ENCODE data around the gene ACAD9. TPM values are rescaled to one million over a fixed set of nuclear protein-coding genes. Genes with fewer than 3 reads are reported as not detected.
A peak's percentile ranks its signal among the peaks of the same experiment; 100 is the strongest.
"Not testable (repeated sequence)": the region's sequence is repeated elsewhere in the genome, so short reads cannot be mapped to it uniquely, and the experiment has no call there.

ACAD9 gene
- total RNA-seq: 10 to 100 TPM; 59.8 to 60.3 TPM

DNA sequence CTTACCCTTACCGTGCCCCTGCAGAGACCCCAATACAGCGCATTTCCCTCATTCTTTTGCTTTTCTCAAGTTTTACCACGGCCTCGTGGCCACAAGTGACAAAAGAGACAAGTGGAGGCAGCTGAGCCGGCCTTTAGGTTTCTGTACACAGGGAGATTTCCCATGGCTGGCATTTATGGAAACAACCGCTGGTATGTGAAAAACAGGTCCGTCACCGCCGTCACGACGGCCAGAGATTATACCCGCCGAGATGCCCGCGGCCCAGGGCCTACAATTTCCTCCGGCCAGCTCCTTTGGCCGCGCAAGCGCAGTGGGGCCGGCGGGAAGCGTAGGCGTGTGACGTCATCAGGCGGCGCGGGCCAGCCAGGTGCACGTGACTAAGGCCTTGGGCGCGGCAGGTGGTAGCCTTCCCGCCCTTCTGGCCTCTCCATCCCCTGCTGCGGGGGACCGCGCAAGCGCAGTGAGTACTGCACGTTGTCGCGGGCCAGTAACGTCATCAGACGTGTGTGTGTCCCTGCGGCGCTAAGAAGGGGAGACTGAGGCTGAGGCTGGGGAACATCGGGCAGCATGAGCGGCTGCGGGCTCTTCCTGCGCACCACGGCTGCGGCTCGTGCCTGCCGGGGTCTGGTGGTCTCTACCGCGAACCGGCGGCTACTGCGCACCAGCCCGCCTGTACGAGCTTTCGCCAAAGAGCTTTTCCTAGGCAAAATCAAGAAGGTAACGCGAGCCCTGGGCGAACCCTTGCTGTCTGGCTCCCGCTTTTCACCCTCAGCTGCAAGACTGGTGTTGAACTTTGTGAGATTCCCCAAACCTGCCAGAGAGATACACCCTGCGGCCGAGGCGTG lies at the start of gene ACAD9:
TSS of gene ACAD9 (plus strand) at position 496 of the 845 bp plus-strand sequence. CDS start at position 568, 72 bp downstream.
- H3K27ac Mint-ChIP-seq: peak within 1 kb of the TSS; percentile 96
- no peaks in the 10 kb centered on the region for H3K9me3 Mint-ChIP-seq
- H3K4me3 Mint-ChIP-seq: peak within 1 kb of the TSS; percentile 91
- H3K4me1 Mint-ChIP-seq: peaks cover 44% of the 10 kb centered on the region
- peaks cover 60% of the 10 kb centered on the region for H3K36me3 Mint-ChIP-seq (ENCODE audit: low read depth)
- peak; percentile 95 for ATAC-seq (replicated peaks)
- H3K27me3 Mint-ChIP-seq: no peaks in the 10 kb centered on the region

DNA sequence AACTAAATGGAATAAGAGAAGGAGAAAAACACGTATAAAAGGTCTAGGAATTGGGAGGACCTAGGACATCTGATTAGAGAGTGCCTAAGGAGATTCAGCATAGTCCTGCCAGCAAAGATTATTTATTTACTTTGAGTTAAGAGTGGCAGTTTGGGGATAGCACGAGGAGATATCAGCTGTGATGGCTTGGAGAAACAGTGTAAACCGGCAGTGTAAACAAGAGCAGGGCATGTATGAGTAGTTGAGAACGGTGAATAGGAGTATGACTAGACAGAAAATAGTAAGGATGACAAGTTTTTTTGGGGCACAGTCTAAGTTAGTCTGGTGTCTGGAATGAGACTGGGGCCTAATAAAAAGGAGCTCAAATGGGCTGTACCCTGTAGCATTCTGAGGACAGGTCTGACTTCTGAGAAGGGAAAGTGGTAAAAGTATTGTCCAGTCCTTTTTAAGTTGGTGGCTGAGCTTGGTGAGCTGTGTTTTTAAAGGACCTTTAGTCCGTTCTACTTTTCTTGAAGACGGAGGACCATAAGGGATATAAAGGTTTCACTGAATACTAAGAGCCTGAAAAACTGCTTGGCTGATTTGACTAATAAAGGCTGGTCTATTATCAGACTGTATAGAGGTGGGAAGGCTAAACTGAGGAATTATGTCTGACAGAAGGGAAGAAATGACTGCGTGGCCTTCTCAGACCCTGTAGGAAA lies 49.3 kb upstream of the ACAD9 start:
- not testable (repeated sequence) for H3K4me3 Mint-ChIP-seq; ATAC-seq (replicated peaks); H3K27me3 Mint-ChIP-seq; H3K4me1 Mint-ChIP-seq; H3K27ac Mint-ChIP-seq; H3K9me3 Mint-ChIP-seq; H3K36me3 Mint-ChIP-seq (ENCODE audit: low read depth)

DNA sequence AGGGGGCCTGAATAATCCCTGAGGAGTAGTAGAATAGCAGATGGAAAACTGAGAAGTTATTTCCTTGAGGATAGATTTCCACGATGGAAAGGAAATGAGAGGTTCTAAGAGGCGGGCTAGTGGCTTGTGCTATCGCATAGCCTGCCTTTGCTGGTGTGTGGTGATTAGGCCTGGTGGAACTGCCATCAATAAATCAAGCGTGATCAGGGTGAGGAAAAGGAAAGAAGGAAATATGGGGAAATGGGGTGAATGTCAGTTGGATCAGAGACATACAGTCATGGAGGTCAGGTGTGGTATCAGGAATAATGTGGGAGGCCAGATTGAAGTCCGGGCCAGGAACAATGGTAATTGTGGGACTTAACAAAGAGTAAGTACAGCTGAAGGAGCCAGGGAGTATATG lies 48.7 kb upstream of the ACAD9 start:
- H3K36me3 Mint-ChIP-seq (ENCODE audit: low read depth); H3K4me1 Mint-ChIP-seq; H3K9me3 Mint-ChIP-seq; H3K4me3 Mint-ChIP-seq; H3K27ac Mint-ChIP-seq; ATAC-seq (replicated peaks); H3K27me3 Mint-ChIP-seq: not testable (repeated sequence)

DNA sequence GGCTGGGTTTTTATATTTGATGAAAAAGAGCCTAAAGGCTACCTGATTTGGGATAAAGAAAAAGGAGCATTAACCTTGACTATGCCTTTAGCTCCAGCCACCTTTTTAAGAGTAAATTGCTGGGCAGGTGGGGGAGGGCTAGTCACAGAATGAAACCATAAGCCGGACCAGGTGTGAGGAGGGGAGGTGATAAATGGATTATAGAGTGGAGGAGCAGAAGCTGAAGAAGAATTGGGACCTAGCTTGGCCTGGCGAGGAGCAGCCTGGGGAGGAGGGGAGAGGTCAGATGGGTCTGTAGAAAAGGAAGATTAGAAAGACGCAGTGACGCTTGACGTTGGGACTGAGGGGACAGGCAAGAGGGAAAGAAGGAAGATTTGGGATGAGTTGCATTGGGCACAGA lies 46.4 kb upstream of the ACAD9 start:
- not testable (repeated sequence) for H3K27me3 Mint-ChIP-seq; H3K4me3 Mint-ChIP-seq; H3K27ac Mint-ChIP-seq; ATAC-seq (replicated peaks); H3K4me1 Mint-ChIP-seq; H3K9me3 Mint-ChIP-seq; H3K36me3 Mint-ChIP-seq (ENCODE audit: low read depth)

DNA sequence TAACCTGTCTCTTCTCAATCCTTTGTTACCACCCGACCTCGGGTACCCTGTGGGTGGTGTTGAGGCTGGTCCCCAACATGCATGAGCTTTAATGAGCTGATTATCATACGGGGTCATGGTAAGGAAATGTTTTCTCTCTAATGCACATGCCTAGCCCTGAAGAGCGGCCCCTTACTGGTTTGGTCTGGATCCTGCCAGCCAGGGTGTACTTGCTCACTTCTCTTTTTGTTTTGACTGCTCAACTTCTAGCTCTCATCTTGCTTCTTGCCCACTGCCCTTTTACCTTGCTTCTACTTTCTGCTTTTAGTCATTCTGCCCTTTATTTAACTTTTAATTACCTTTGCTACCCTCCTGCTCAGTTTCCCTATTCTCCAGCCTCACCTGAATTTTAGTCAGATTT lies 44.3 kb upstream of the ACAD9 start:
- no peaks in the 10 kb centered on the region for H3K4me1 Mint-ChIP-seq
- H3K4me3 Mint-ChIP-seq: no peak overlapping the region
- no peaks in the 10 kb centered on the region for H3K27me3 Mint-ChIP-seq
- no peak overlapping the region for H3K27ac Mint-ChIP-seq
- no peaks in the 10 kb centered on the region for H3K9me3 Mint-ChIP-seq
- no peaks in the 10 kb centered on the region for H3K36me3 Mint-ChIP-seq (ENCODE audit: low read depth)
- ATAC-seq (replicated peaks): no peak

DNA sequence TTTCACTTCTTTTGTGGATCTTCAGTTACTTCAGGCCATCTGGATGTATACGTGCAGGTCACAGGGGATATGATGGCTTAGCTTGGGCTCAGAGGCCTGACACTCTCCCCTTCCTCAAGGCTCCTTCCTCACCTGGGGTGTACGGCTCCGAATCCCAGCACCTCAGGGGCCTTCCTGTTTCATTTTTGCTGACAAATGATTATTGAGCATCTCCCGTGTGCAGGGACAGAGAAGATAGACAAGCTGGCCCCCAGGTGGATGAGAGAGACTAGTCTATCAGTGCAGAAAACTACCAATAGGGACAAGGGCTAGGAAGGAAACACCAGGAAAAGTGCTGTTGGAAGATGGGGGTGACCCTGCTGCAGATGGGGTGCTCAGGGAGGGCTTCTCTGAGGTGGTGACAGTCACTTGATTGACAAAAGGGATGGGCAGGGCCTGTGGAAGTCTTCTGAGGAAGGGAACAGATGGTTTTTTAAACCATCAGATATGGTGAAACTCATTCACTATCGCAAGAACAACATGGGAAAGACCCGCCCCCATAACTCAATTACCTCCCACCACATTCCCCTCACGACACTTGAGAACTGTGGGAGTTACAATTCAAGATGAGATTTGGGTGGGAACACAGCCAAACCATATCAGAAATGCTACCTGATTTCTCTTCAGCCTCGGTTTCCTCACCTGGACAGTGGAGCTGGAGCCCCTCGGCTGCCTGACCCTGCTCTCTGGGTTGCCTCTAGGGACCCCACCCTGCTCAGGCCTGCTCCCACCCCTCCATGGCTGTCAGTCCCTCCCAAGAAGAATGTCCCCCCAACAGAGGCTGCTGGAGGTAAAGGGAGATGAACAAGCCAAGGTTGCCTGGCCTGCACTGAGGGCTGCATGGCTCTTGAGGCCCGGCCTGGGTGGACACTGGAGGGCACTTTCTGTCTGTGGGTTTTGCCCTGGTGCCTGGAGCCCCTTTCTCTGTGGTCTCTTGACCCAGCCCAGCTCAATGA lies 37.2 kb upstream of the ACAD9 start:
- H3K27me3 Mint-ChIP-seq: no peaks in the 10 kb centered on the region
- peak overlapping the region; percentile 16 for H3K27ac Mint-ChIP-seq
- ATAC-seq (replicated peaks): no peak
- no peaks in the 10 kb centered on the region for H3K36me3 Mint-ChIP-seq (ENCODE audit: low read depth)
- peaks cover 10% of the 10 kb centered on the region for H3K4me1 Mint-ChIP-seq
- H3K9me3 Mint-ChIP-seq: no peaks in the 10 kb centered on the region
- H3K4me3 Mint-ChIP-seq: no peak overlapping the region

DNA sequence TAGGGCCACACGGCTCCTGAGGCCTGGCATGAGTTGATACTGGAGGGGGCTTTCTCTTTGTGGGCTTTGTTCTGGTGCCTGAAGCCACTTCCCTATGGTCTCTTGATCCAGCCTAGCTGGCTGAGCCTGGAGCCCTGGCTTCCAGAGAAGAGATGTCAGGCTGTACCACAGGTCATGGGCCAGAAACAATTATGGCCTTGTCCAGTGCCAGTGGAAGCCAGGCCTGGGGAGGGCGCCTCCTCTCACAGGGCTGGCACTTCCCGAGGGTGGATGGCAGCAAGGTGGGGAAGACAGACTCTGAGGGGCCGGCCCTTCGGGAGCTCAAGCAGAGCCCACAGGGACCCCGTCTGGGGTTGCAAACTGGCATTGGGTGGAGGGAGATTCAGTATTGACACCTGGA lies 34.9 kb upstream of the ACAD9 start:
- H3K27me3 Mint-ChIP-seq: no peaks in the 10 kb centered on the region
- no peak overlapping the region for H3K27ac Mint-ChIP-seq
- H3K4me1 Mint-ChIP-seq: peaks cover 11% of the 10 kb centered on the region
- H3K9me3 Mint-ChIP-seq: no peaks in the 10 kb centered on the region
- H3K36me3 Mint-ChIP-seq (ENCODE audit: low read depth): no peaks in the 10 kb centered on the region
- no peak overlapping the region for H3K4me3 Mint-ChIP-seq
- no peak for ATAC-seq (replicated peaks)

DNA sequence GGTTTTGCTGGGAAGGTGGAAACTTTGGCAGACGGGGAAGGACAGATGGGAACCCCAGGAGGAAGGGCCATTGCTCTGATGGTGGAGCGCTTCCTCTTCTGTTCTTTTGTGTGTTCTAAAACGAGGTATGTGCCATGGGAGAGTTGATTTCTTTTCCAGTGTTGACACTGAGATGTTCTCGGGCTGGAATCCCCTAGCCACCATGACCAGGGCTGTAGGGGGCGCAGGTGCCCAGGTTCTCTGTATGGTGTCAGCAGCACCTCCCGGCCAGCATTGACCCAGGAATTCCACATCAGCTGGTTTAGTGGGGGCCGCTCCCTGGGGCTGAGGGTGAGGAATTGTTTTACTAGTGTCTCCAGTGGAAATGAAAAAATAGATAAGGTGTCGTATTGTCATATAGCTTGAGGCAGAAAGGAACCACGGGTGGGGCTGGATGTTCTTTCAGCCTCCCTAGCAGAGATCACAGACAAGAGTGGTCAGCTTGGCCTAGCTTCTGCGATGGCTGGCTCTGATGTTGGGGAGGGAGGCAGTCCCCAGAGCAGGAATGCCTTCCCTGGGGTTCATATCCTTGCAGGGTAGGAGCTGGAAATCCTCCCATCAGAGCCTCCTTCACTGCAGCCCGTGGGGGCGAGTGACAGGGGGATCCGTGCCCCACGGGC lies 34.2 kb upstream of the ACAD9 start:
- ATAC-seq (replicated peaks): no peak
- H3K4me3 Mint-ChIP-seq: peak overlapping the region; percentile 88
- H3K9me3 Mint-ChIP-seq: no peaks in the 10 kb centered on the region
- no peaks in the 10 kb centered on the region for H3K27me3 Mint-ChIP-seq
- H3K4me1 Mint-ChIP-seq: peaks cover 11% of the 10 kb centered on the region
- H3K36me3 Mint-ChIP-seq (ENCODE audit: low read depth): no peaks in the 10 kb centered on the region
- no peak overlapping the region for H3K27ac Mint-ChIP-seq

DNA sequence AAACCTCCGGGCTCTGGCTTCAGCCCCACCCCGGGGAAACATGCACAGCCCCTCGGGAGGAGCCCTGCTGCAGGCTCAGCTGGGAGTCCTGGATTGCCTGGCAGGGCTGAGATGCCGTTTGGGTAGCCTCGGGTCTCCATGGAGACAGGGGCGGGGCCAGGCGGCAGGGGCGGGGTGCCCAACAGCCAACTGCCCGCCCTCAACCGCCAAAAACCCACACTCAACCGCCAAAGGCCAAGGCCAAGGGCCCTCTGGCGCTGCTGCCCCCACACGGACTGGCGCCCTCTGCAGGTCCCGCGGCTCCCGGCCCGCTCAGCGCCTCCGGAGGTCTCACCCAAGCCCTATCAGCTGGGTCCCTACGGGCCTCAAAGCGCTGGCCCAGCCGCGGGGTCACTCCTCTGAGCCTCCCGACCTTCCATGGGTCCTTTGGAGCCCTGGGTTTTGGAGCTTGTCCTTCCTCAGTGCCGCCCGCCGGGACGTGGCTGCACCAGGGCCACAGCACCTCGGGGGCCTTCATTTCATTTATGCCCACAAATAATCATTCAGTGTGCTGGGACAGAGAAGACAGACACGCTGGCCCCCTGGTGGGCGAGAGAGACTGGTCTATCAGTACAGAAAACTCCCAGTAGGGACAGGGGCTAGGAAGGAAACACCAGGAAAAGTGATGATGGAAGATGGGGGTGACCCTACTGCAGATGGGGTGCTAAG lies 33.5 kb upstream of the ACAD9 start:
- H3K4me1 Mint-ChIP-seq: peaks cover 11% of the 10 kb centered on the region
- peak overlapping the region; percentile 95 for H3K27ac Mint-ChIP-seq
- no peaks in the 10 kb centered on the region for H3K36me3 Mint-ChIP-seq (ENCODE audit: low read depth)
- no peaks in the 10 kb centered on the region for H3K9me3 Mint-ChIP-seq
- H3K4me3 Mint-ChIP-seq: peak overlapping the region; percentile 88
- ATAC-seq (replicated peaks): peak; percentile 93
- H3K27me3 Mint-ChIP-seq: no peaks in the 10 kb centered on the region

DNA sequence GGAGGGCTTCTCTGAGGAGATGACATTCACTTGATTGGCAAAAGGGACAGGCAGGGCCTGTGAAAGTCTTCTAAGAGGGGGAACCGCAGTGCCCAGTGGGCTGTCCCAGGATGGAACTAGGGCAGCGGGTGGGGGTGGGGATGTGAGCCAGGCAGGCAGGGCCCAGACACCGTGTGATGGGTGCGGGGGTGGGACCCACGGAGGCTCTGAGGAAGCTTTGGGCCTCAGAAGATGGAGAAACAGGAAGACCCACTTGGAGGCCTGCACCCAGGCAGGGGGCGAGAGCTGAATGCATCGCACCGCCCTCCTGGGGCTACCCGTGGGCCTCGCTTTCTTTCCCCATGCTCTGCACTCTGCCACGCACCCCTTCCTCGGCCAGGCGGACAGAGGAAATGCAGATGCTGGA lies 32.9 kb upstream of the ACAD9 start:
- peak; percentile 57 for ATAC-seq (replicated peaks)
- peak overlapping the region; percentile 88 for H3K4me3 Mint-ChIP-seq

DNA sequence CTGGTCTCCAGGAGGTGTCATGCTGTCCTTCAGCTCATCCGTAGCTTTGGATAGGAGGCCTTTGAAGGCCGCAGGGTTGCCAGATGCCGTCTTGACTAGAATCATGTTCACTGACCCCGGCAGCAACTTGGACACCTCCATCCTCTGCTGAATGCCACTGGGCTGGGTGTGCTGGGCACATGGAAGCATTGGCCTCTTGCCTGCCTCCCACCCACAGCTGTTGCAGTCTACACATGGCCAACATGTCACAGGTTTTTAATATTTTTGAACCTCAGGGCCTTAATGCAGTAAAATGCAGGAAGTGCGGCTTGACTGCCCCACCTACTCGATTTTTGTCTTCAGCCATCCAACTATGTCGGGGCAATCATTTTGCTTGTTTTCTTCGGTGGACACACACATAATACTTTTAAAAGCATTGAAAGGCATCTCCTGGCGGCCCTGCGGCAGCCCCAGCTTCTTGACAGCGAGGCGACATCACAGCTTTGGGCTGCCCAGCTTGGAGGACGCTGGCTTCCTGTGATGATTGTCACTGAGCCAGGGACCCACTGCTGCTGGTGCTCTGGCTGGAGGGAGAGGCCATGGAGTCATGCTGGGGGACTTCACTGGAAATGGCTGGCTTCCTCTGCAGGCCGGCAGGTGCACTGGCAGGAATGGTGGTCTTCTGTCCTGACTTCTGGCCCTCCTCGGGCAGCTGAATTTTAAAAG lies 31.6 kb upstream of the ACAD9 start:
- ATAC-seq (replicated peaks): no peak
- H3K9me3 Mint-ChIP-seq: no peaks in the 10 kb centered on the region

More for the DNA sequence above, 32.9 kb upstream of the ACAD9 start:
- no peaks in the 10 kb centered on the region for H3K27me3 Mint-ChIP-seq
- peaks cover 11% of the 10 kb centered on the region for H3K4me1 Mint-ChIP-seq
- H3K27ac Mint-ChIP-seq: peak overlapping the region; percentile 95
- no peaks in the 10 kb centered on the region for H3K36me3 Mint-ChIP-seq (ENCODE audit: low read depth)
- H3K9me3 Mint-ChIP-seq: no peaks in the 10 kb centered on the region

DNA sequence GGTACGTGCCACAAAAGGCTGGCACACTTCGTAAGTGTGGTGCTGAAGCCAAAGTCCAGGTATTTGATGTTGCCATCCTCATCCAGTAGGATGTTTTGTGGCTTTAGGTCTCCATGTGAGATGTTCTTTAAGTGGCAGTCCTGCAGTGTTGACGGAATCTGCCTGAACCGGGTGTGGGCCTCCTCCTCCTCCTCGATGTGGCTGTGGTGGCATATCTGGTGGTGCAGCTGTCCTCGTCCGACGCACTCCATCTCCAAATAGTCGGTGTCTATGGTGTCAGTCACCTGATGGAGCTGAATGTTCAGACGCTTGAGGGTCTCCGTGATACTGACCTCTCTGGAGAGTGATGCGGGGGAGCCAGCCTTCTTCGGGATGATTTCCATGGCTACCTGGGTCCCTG lies 30.5 kb upstream of the ACAD9 start:
- Mint-ChIP-seq H3K27ac (no peak overlapping the region), H3K27me3 (no peaks in the 10 kb centered on the region), H3K9me3 (no peaks in the 10 kb centered on the region), H3K4me3 (no peak overlapping the region), H3K4me1 (peaks cover 11% of the 10 kb centered on the region), H3K36me3 (ENCODE audit: low read depth) (no peaks in the 10 kb centered on the region)
- no peak for ATAC-seq (replicated peaks)

More for the DNA sequence above, 31.6 kb upstream of the ACAD9 start:
- Mint-ChIP-seq H3K4me3 (no peak overlapping the region), H3K27ac (peak overlapping the region; percentile 95), H3K36me3 (ENCODE audit: low read depth) (no peaks in the 10 kb centered on the region), H3K27me3 (no peaks in the 10 kb centered on the region), H3K4me1 (peaks cover 11% of the 10 kb centered on the region)

DNA sequence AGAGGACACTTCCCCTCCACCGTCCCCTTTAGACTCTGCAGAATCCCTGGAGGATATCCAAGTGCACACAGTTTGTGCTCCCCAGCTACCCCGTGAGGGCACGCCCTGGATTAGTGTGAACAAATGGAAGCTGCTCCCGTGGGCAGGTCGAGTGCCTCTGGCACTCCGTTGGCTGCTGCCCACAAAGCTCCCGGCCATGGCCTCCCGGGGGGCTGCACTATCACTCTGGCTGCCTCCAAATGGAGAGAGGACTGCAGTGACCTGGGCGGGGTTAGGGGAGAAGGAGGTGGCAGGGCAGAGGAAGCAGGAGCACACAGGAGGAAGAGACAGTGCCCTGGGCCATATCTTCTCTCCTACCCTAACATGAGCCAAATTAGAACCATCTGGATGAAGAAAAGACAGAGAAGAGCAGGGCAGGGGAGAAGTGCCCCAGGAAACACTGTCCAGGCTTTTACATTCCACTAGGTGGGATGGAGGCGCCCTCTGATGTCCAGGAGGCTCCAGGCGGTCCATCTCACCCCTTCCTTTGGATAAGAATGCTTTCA lies 29.4 kb upstream of the ACAD9 start:
- no peak for ATAC-seq (replicated peaks)
- Mint-ChIP-seq H3K27ac (peak overlapping the region; percentile 59), H3K4me1 (peaks cover 11% of the 10 kb centered on the region), H3K4me3 (no peak overlapping the region), H3K9me3 (peaks cover 7% of the 10 kb centered on the region), H3K27me3 (no peaks in the 10 kb centered on the region), H3K36me3 (ENCODE audit: low read depth) (no peaks in the 10 kb centered on the region)

Measured in activated T-helper 17 cell treated with anti-CD3 and anti-CD28 coated beads, Interleukin-2, amount 50 U/mL, for 72 hours (primary cell).